Measurements from ENCODE around the gene TMEM135.

- TF ChIP-seq, protein P1, sequence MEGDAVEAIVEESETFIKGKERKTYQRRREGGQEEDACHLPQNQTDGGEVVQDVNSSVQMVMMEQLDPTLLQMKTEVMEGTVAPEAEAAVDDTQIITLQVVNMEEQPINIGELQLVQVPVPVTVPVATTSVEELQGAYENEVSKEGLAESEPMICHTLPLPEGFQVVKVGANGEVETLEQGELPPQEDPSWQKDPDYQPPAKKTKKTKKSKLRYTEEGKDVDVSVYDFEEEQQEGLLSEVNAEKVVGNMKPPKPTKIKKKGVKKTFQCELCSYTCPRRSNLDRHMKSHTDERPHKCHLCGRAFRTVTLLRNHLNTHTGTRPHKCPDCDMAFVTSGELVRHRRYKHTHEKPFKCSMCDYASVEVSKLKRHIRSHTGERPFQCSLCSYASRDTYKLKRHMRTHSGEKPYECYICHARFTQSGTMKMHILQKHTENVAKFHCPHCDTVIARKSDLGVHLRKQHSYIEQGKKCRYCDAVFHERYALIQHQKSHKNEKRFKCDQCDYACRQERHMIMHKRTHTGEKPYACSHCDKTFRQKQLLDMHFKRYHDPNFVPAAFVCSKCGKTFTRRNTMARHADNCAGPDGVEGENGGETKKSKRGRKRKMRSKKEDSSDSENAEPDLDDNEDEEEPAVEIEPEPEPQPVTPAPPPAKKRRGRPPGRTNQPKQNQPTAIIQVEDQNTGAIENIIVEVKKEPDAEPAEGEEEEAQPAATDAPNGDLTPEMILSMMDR (IDR thresholded peaks at IDR 0.05; ENCODE audit: low read depth, low read length, poor library complexity, severe bottlenecking): no peak
- no peak for TF ChIP-seq EZH2phosphoT487 (IDR thresholded peaks at IDR 0.05; ENCODE audit: borderline replicate concordance, low read length)
These were observed 177.5 kb downstream of the TMEM135 start for GRCh38 chr11:87215236-87215635.
